ENCODE measurements around the gene RAB38. TPM values are rescaled to one million over a fixed set of nuclear protein-coding genes. Genes with fewer than 3 reads are reported as not detected.
A peak's percentile ranks its signal among the peaks of the same experiment; 100 is the strongest.

The RAB38 gene
- total RNA-seq, 1 experiment from 2014 or later: 18.7 TPM

DNA sequence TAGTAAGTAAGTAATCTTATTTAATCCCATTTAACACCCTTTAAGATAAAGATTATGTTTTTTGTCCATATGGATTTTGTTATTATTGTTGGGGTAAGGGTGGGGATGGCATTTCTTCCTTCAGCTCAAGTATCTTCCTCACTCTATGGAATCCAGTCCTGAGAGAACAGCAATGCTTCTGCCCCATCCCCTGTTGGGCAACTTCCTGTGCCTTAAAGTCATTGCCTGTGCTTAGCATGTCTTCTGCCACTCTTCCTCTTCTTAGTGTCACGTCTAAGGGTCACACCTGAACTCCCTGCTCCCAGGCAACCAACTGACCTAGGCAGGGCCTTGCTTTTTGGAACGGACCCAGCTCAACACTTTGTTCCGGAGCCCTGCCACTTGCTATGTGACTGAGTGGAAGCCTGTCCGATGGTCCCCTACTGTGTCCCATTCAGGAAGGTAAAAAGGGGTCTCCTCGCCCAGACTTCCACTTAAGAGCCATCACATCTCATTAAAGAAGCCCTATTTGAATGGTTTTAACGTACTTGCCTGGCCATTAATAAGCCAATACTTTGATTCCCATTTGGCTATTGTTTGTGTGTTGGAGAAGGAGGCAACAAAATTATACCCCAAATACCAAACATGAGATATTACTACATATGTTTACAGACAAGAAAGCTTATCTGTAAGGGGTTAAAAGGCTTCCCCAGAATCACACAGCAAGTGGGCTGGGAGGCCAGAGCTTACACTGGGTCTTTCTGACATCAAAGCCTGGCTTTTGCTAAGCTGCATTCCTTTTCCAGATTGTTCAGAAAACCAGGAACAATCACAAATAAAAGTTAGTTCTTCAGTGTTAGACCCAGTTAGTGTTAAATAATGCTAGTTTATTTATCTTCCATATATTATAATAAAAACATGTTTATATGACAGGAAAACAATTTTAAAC lies 59.2 kb downstream of the RAB38 start:
- no peak overlapping the region for H3K14ac ChIP-seq (ENCODE audit: insufficient read depth, low read length)
- no peak overlapping the region for H2AFZ ChIP-seq (ENCODE audit: low read length)
- no peak overlapping the region for H3K9ac ChIP-seq (ENCODE audit: extremely low read depth, insufficient read length, low read length)
- no peaks in the 10 kb centered on the region for H3K79me1 ChIP-seq (ENCODE audit: insufficient read depth, low read depth, low read length, poor library complexity, severe bottlenecking)
- no peak overlapping the region for H2BK12ac ChIP-seq (ENCODE audit: insufficient read length, low read depth, low read length)
- H3K27ac ChIP-seq (ENCODE audit: insufficient read length, low read depth, low read length): no peak overlapping the region
- no peak overlapping the region for H2BK15ac ChIP-seq (ENCODE audit: low read depth, low read length)
- no peak overlapping the region for H2BK120ac ChIP-seq (ENCODE audit: low read depth, low read length, poor library complexity, severe bottlenecking)
- Mint-ChIP-seq H3K36me3 (ENCODE audit: insufficient read depth in 1 of 3, low read depth in 3 of 3) (peaks cover 1 to 6% (median 2%) of the 10 kb centered on the region in 3 experiments; a peak in 4 of 7 replicates), H3K9me3 (no peaks in the 10 kb centered on the region), H3K4me1 (peaks cover 8 to 10% of the 10 kb centered on the region in 2 experiments), H3K27ac (peak overlapping the region; percentile 65 to 86 (median 79)), H3K4me3 (no peak overlapping the region), H3K27me3 (ENCODE audit: low read depth) (no peaks in the 10 kb centered on the region)
- no peak overlapping the region for H3K23ac ChIP-seq (ENCODE audit: insufficient read length, low read depth, low read length)
- peak; percentile 24 for DNase-seq
- H3K27me3 ChIP-seq (ENCODE audit: insufficient read depth, low read length): no peaks in the 10 kb centered on the region
- H2BK20ac ChIP-seq (ENCODE audit: low read depth, low read length, poor library complexity, severe bottlenecking): no peak overlapping the region
- TF ChIP-seq, protein P1, sequence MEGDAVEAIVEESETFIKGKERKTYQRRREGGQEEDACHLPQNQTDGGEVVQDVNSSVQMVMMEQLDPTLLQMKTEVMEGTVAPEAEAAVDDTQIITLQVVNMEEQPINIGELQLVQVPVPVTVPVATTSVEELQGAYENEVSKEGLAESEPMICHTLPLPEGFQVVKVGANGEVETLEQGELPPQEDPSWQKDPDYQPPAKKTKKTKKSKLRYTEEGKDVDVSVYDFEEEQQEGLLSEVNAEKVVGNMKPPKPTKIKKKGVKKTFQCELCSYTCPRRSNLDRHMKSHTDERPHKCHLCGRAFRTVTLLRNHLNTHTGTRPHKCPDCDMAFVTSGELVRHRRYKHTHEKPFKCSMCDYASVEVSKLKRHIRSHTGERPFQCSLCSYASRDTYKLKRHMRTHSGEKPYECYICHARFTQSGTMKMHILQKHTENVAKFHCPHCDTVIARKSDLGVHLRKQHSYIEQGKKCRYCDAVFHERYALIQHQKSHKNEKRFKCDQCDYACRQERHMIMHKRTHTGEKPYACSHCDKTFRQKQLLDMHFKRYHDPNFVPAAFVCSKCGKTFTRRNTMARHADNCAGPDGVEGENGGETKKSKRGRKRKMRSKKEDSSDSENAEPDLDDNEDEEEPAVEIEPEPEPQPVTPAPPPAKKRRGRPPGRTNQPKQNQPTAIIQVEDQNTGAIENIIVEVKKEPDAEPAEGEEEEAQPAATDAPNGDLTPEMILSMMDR (conservative IDR thresholded peaks at IDR 0.05): no peak
- H3K4me1 ChIP-seq (ENCODE audit: insufficient read depth, low read length): no peaks in the 10 kb centered on the region; the same call in 1 of the 2 replicates
- no peak overlapping the region for H4K5ac ChIP-seq (ENCODE audit: insufficient read length, low read depth, low read length)
- H3K9me3 ChIP-seq (ENCODE audit: control insufficient read depth, low read depth, low read length): no peaks in the 10 kb centered on the region
- no peak overlapping the region for H2AK5ac ChIP-seq (ENCODE audit: insufficient read length, low read length)
- no peaks in the 10 kb centered on the region for H3K23me2 ChIP-seq (ENCODE audit: insufficient read length, low read depth, low read length, poor library complexity, severe bottlenecking)
- no peaks in the 10 kb centered on the region for H3K79me2 ChIP-seq (ENCODE audit: insufficient read depth, low read length)
- H3K56ac ChIP-seq (ENCODE audit: insufficient read length, low read depth, low read length): no peak overlapping the region
- H3K4me2 ChIP-seq (ENCODE audit: insufficient read depth, insufficient read length, low read length): no peak overlapping the region
- no peak overlapping the region for H3K4ac ChIP-seq (ENCODE audit: low read depth, low read length)
- no peak overlapping the region for H2BK5ac ChIP-seq (ENCODE audit: insufficient read length, low read length)
- no peaks in the 10 kb centered on the region for H4K20me1 ChIP-seq (ENCODE audit: control insufficient read depth, insufficient read depth, insufficient read length)
- no peak overlapping the region for H4K8ac ChIP-seq (replicated peaks; ENCODE audit: insufficient read length, low read depth, low read length)
- no CpG with 5 or more reads among the region's 6 CpGs for WGBS (ENCODE audit: extremely low coverage, insufficient read length, low lambda C conversion rate)
- H4K91ac ChIP-seq (ENCODE audit: insufficient read length, low read depth, low read length): no peak overlapping the region
- no peak overlapping the region for H3T11ph ChIP-seq (ENCODE audit: low read length)
- no peak overlapping the region for H3K18ac ChIP-seq (ENCODE audit: insufficient read length, low read depth, low read length)

Measured in H9 (cell line).